Measurements from ENCODE around the gene SNCA.

SNCA gene

GRCh38 chr4:89876548-89876947, 39.6 kb upstream of the SNCA start:
- H3K9me2 ChIP-seq (replicated peaks; ENCODE audit: control insufficient read depth, low read length) = no peaks in the 10 kb centered on the region
- no peaks in the 10 kb centered on the region for H3K36me3 ChIP-seq (ENCODE audit: control insufficient read depth, low read length)
- peaks cover 6% of the 10 kb centered on the region; the same call in 1 of the 2 replicates for H3K27me3 ChIP-seq (ENCODE audit: control insufficient read depth, low read length)
- no peaks in the 10 kb centered on the region for H3K4me1 ChIP-seq (ENCODE audit: control insufficient read depth, low read length)
- H3K79me2 ChIP-seq (ENCODE audit: control insufficient read depth, low read length) = no peaks in the 10 kb centered on the region
- TF ChIP-seq CTCF (IDR thresholded peaks at IDR 0.05; ENCODE audit: low read depth, low read length, poor library complexity, severe bottlenecking) = no peak
- TF ChIP-seq EZH2phosphoT487 (IDR thresholded peaks at IDR 0.05; ENCODE audit: borderline replicate concordance, low read length) = no peak
- H3K27ac ChIP-seq (ENCODE audit: low read depth, low read length) = no peak overlapping the region
- no peak overlapping the region for H3K4me3 ChIP-seq (ENCODE audit: low read length)
- no peaks in the 10 kb centered on the region for H3K9me3 ChIP-seq (ENCODE audit: control insufficient read depth, insufficient read depth, low read length)
- H4K20me1 ChIP-seq (ENCODE audit: control insufficient read depth, insufficient read depth, low read depth, low read length) = no peaks in the 10 kb centered on the region
- no peak overlapping the region for H3K4me2 ChIP-seq (ENCODE audit: low read length)
- no peaks in the 10 kb centered on the region for H3F3A ChIP-seq (ENCODE audit: control insufficient read depth, insufficient read depth)

- H3K27me3 ChIP-seq (ENCODE audit: control insufficient read depth, low read length) = no peaks in the 10 kb centered on the region
- no peaks in the 10 kb centered on the region for H3K36me3 ChIP-seq (ENCODE audit: control insufficient read depth, low read length)
- no peaks in the 10 kb centered on the region for H3K4me1 ChIP-seq (ENCODE audit: control insufficient read depth, low read length)
- no peak overlapping the region for H3K4me2 ChIP-seq (ENCODE audit: low read length)
- H3F3A ChIP-seq (ENCODE audit: control insufficient read depth, insufficient read depth) = no peaks in the 10 kb centered on the region
- TF ChIP-seq CTCF (IDR thresholded peaks at IDR 0.05; ENCODE audit: low read depth, low read length, poor library complexity, severe bottlenecking) (no peak), EZH2phosphoT487 (IDR thresholded peaks at IDR 0.05; ENCODE audit: borderline replicate concordance, low read length) (no peak)
- H4K20me1 ChIP-seq (ENCODE audit: control insufficient read depth, insufficient read depth, low read depth, low read length) = no peaks in the 10 kb centered on the region
- H3K9me3 ChIP-seq (ENCODE audit: control insufficient read depth, insufficient read depth, low read length) = no peaks in the 10 kb centered on the region
- H3K27ac ChIP-seq (ENCODE audit: low read depth, low read length) = no peak overlapping the region
- no peaks in the 10 kb centered on the region for H3K9me2 ChIP-seq (replicated peaks; ENCODE audit: control insufficient read depth, low read length)
- no peak overlapping the region for H3K4me3 ChIP-seq (ENCODE audit: low read length)
- no peaks in the 10 kb centered on the region for H3K79me2 ChIP-seq (ENCODE audit: control insufficient read depth, low read length)
Measured at GRCh38 chr4:89871211-89871610, 34.2 kb upstream of the SNCA start.

GRCh38 chr4:89868999-89869589, 32.1 kb upstream of the SNCA start:
- no peak overlapping the region for H3K4me2 ChIP-seq (ENCODE audit: low read length)
- no peaks in the 10 kb centered on the region for H3K9me2 ChIP-seq (replicated peaks; ENCODE audit: control insufficient read depth, low read length)
- H4K20me1 ChIP-seq (ENCODE audit: control insufficient read depth, insufficient read depth, low read depth, low read length) = no peaks in the 10 kb centered on the region
- no peaks in the 10 kb centered on the region for H3K27me3 ChIP-seq (ENCODE audit: control insufficient read depth, low read length)
- TF ChIP-seq CTCF (IDR thresholded peaks at IDR 0.05; ENCODE audit: low read depth, low read length, poor library complexity, severe bottlenecking) = no peak
- no peak for TF ChIP-seq EZH2phosphoT487 (IDR thresholded peaks at IDR 0.05; ENCODE audit: borderline replicate concordance, low read length)
- H3K9me3 ChIP-seq (ENCODE audit: control insufficient read depth, insufficient read depth, low read length) = no peaks in the 10 kb centered on the region
- no peaks in the 10 kb centered on the region for H3K4me1 ChIP-seq (ENCODE audit: control insufficient read depth, low read length)
- no peaks in the 10 kb centered on the region for H3K36me3 ChIP-seq (ENCODE audit: control insufficient read depth, low read length)
- no peak overlapping the region for H3K4me3 ChIP-seq (ENCODE audit: low read length)
- H3K79me2 ChIP-seq (ENCODE audit: control insufficient read depth, low read length) = no peaks in the 10 kb centered on the region
- no peak overlapping the region for H3K27ac ChIP-seq (ENCODE audit: low read depth, low read length)
- no peaks in the 10 kb centered on the region for H3F3A ChIP-seq (ENCODE audit: control insufficient read depth, insufficient read depth)
